MG63 (cell line): ENCODE data around the gene ARHGEF7. TPM values are rescaled to one million over a fixed set of nuclear protein-coding genes. Genes with fewer than 3 reads are reported as not detected.
"Not testable (repeated sequence)": the region's sequence is repeated elsewhere in the genome, so short reads cannot be mapped to it uniquely, and the experiment has no call there.

ENCODE experiments used
- DNase-seq: peaks from one replicate; pipeline ENCODE4 v3.0.0-alpha.2; 2020
- H3K27me3 ChIP-seq: fragments of 250-450 bp; sonication (Bioruptor Pico); 2 replicates; pipeline ENCODE4 v1.5.1; 2020; ENCODE audit warnings: mild to moderate bottlenecking, moderate library complexity
- H3K36me3 ChIP-seq: fragments of 250-450 bp; sonication (Bioruptor Pico); 2 replicates; pipeline ENCODE4 v1.5.1; 2020; ENCODE audit warnings: mild to moderate bottlenecking, moderate library complexity
- H3K4me3 ChIP-seq: fragments of 250-450 bp; sonication (Bioruptor Pico); 2 replicates; pipeline ENCODE4 v1.5.1; 2020; ENCODE audit warnings: mild to moderate bottlenecking, moderate library complexity
- H3K9me3 ChIP-seq: fragments of 250-450 bp; sonication (Bioruptor Pico); 2 replicates; pipeline ENCODE4 v1.5.1; 2020; ENCODE audit warnings: mild to moderate bottlenecking, moderate library complexity
- total RNA-seq: library from RNA; depleted of rRNA; stranded (reverse); fragments of >200 nt; shearing (Covaris generic); gene quantifications from 2 replicates; pipeline ENCODE4 v1.2.3, GENCODE V29; 2014; ENCODE audit warnings: low replicate concordance; rRNA removed

Gene ARHGEF7, protein sequence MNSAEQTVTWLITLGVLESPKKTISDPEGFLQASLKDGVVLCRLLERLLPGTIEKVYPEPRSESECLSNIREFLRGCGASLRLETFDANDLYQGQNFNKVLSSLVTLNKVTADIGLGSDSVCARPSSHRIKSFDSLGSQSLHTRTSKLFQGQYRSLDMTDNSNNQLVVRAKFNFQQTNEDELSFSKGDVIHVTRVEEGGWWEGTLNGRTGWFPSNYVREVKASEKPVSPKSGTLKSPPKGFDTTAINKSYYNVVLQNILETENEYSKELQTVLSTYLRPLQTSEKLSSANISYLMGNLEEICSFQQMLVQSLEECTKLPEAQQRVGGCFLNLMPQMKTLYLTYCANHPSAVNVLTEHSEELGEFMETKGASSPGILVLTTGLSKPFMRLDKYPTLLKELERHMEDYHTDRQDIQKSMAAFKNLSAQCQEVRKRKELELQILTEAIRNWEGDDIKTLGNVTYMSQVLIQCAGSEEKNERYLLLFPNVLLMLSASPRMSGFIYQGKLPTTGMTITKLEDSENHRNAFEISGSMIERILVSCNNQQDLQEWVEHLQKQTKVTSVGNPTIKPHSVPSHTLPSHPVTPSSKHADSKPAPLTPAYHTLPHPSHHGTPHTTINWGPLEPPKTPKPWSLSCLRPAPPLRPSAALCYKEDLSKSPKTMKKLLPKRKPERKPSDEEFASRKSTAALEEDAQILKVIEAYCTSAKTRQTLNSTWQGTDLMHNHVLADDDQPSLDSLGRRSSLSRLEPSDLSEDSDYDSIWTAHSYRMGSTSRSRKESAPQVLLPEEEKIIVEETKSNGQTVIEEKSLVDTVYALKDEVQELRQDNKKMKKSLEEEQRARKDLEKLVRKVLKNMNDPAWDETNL
- total RNA-seq = 9.7 and 11.4 TPM in 2 replicates

DNA sequence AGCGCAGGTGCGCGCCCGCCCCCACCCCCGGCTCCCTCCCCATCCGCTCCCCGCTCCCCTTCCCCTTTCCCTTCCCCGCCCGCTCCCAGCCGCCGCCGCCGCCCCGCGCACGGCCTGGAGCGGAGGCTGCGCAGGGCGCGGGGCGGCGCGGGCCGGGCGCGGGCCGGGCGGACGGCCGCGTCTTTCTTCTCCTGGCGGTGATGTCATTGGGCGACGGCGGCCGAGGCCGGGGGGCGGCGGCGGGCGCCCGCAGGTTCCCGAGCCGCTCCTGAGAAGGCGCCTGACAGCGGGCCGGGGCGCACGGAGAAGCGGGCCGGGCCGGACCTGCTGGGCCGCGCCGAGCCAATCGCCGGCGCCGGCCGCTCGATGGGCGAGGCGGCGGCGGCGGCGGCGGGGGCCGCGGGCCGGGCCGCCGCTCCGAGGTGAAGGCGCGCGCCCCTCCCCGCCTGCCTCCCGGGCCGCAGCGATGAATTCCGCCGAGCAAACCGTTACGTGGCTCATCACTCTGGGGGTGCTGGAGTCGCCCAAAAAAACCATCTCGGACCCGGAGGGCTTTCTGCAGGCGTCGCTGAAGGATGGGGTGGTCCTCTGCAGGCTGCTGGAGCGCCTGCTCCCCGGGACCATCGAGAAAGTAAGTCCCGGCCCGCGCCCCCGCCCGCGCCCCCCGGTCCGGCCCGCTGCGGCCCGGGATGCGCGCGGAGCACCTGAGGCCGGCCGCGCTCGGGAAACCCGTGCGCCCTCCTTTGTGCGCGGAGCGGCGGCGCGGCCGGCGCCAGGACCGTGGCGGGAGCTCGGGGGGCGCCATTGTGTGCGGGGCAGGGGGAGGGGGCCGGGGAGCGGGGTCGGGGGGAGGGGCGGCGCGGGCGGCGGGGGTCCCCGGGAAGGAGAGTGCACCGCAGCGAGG is at the start of gene ARHGEF7:
Gene ARHGEF7 (plus strand): TSS at position 250 of the 904 bp plus-strand sequence. CDS start 217 bp downstream, at position 467.
- no peaks in the 10 kb centered on the region for H3K9me3 ChIP-seq
- peak within 1 kb of the TSS; percentile 27 for H3K4me3 ChIP-seq
- DNase-seq = no peak
- H3K27me3 ChIP-seq = peaks cover 33% of the 10 kb centered on the region
- no peaks in the 10 kb centered on the region for H3K36me3 ChIP-seq

DNA sequence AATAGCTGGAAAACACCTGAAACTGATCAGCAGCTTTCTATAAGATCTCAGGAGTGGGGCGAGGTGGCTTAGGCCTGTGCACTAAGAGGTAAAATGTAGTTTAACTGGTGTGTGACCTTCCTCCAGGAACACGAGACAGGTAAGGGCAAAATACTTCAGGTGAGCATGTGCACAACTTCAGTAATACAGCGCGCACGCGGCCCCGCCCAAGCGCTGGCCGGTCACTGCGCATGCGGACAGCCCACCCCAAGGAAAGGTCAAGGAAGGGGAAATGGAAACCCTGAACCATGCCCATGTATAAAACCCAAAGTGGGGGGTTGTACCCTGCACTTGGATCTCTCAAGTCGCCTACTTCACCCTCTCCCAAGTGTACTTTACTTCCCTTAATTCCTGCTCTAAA is 49.4 kb upstream of the ARHGEF7 start:
- Histone ChIP-seq H3K36me3 (no peaks in the 10 kb centered on the region), H3K4me3 (no peak overlapping the region), H3K27me3 (no peaks in the 10 kb centered on the region; the same call in 1 of the 2 replicates), H3K9me3 (no peaks in the 10 kb centered on the region)
- DNase-seq = no peak

DNA sequence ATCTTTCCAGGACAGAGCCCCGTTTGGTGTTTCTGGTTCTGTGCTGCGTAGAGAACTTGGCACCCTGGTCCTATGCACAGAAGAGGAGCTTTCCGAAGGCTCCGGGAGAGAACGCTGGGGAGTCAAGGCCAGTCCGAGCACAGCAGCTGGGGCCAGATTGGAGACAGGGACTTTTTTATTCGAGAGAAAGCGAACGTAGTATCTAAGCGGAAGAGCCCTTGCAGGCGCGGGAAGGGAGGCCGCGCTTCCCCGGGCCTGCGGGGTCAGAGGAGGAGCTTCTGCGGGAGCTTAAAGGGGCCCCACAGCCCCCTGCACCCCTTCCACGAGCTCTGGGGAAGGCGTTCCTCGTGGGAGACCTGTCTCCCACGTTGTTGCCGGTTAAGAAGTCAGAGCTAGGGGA is 48.6 kb upstream of the ARHGEF7 start:
- DNase-seq = no peak
- Histone ChIP-seq H3K27me3 (no peaks in the 10 kb centered on the region; the same call in 1 of the 2 replicates), H3K36me3 (no peaks in the 10 kb centered on the region), H3K9me3 (no peaks in the 10 kb centered on the region), H3K4me3 (no peak overlapping the region)

DNA sequence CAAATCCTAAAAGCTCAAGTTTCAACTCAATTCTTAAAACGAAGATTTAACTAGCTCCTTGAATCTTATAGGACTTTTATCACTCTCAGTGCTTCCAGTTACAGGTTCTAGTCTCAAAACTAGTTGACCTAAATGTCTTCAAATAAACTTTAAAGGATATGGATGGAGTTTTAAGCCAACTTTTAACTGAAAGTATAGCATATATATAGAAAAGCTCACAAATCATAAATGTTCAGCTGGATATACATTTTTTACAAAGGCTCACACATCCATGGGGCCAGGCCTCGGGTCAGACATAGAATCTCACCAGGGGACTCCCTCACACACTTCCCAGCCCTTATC is 47.1 kb upstream of the ARHGEF7 start:
- Histone ChIP-seq H3K27me3 (no peaks in the 10 kb centered on the region; the same call in 1 of the 2 replicates), H3K4me3 (no peak overlapping the region; the same call in 1 of the 2 replicates), H3K36me3 (no peaks in the 10 kb centered on the region), H3K9me3 (peaks cover 4% of the 10 kb centered on the region; the same call in 1 of the 2 replicates)
- DNase-seq = no peak

DNA sequence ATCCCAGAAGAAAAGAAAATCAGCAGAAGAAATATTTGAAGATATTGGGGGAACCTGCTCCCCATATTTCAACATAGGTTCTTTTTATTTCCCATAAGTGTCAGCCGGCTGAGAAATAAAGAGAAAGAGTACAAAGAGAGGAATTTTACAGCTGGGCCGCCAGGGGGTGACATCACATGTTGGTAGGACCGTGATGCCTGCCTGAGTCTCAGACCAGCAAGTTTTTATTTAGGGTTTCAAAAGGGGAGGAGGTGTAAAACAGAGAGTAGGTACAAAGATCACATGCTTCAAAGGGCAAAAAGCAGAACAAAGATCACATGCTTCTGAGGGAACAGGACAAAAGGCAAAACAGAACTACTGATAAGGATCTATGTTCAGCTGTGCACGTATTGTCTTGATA is 44.0 kb upstream of the ARHGEF7 start:
- not testable (repeated sequence) for H3K36me3 ChIP-seq, H3K27me3 ChIP-seq, DNase-seq, H3K4me3 ChIP-seq
- peaks cover 17% of the 10 kb centered on the region; the same call in 1 of the 2 replicates for H3K9me3 ChIP-seq

DNA sequence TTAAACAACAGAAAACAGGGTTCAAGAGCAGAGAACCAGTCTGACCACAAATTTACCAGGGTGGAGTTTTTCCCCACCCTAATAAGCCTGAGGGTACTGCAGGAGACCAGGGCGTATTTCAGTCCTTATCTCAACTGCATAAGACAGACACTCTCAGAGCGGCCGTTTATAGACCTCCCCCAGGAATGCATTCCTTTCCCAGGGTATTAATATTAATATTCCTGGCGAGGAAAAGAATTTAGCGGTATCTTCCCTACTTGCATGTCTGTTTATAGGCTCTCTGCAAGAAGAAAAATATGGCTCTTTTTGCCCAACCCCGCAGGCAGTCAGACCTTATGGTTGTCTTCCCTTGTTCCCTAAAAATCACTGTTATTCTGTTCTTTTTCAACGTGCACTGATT is 43.6 kb upstream of the ARHGEF7 start:
- H3K9me3 ChIP-seq = peaks cover 17% of the 10 kb centered on the region; the same call in 1 of the 2 replicates
- not testable (repeated sequence) for DNase-seq, H3K4me3 ChIP-seq, H3K36me3 ChIP-seq, H3K27me3 ChIP-seq

DNA sequence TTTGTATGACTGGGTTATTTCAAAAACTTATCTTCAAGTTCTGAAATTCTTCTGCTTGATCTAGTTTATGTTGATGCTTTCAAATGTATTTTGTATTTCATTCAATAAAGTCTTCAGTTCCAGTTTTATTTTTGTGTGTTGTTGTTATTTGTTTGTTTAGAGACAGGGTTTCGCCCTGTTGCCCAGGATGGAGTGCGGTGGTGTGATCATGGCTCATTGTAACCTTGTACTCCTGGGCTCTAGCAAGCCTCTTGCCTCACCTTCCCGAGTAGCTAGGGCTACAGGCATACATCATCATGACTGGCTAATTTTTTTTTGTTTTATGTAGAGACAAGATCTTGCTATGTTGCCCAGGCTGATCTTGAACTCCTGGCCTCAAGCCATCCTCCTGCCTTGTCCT is 40.3 kb upstream of the ARHGEF7 start:
- Histone ChIP-seq H3K27me3 (no peaks in the 10 kb centered on the region), H3K36me3 (no peaks in the 10 kb centered on the region), H3K4me3 (no peak overlapping the region), H3K9me3 (peaks cover 17% of the 10 kb centered on the region; the same call in 1 of the 2 replicates)
- no peak for DNase-seq

DNA sequence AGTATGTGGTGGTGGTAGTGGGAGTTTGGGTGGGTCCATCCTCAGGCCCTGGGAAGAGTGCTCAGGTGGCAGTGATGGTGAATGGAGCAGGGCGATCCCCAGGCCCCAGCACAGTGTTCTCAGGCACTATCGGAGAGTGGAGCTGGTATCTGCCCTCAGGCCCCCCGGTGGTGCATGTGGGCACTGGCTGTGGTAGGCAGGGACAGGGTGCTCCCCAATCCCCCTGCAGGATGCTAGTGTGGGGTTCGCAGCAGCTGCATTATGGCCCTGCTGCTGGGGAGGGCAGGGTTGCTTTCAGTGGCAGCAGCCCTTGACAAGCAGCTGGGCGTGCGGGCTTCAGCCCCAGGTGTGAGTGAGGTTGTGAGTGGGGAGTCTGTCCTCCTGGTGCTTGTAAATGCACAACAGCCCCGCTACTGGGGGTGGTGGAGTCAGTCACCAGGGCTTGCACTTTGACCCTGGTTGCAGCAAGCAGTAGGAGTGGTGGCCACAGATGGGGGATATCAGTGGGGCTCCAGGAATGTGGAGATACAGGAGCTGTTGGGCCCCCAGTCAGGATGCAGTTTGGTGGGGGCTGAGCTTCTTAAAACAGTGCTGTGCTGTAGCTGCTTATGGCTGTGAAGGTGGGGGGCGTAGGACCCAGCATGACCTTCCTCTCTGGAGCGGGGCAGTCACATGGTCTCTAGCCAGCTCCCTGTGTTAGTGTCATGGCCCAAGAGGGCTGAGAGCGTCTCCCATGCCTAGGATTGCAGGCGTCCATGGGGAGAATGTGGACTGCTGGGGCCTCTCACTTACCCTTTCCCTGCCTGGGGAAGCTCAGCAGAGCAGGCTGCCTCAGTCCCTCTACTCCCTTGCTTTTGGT is 38.7 kb upstream of the ARHGEF7 start:
- Histone ChIP-seq H3K27me3 (no peaks in the 10 kb centered on the region), H3K4me3 (no peak overlapping the region), H3K36me3 (no peaks in the 10 kb centered on the region), H3K9me3 (peaks cover 17% of the 10 kb centered on the region; the same call in 1 of the 2 replicates)
- DNase-seq = no peak

DNA sequence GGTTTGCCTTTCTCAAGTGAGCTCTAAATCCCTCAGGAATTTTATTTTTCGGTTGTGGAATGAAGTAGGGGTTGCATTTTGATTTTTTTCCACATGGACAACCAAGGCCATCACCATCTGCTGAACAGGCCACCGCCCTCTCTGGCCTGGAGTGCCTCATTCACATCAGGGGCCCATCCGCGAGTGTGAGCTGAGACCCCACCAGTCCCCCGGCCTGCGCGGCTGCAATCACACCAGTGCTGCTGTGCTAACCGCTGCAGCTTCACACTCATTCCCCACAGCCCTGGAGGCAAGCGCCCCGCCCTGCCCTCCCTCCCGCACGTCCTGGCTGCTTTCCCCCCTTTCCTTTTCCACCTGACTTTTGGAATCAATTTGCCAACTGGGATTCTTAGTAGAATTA is 35.7 kb upstream of the ARHGEF7 start:
- H3K36me3 ChIP-seq = no peaks in the 10 kb centered on the region
- H3K27me3 ChIP-seq = no peaks in the 10 kb centered on the region
- H3K4me3 ChIP-seq = no peak overlapping the region
- no peaks in the 10 kb centered on the region; the same call in 1 of the 2 replicates for H3K9me3 ChIP-seq
- DNase-seq = no peak

DNA sequence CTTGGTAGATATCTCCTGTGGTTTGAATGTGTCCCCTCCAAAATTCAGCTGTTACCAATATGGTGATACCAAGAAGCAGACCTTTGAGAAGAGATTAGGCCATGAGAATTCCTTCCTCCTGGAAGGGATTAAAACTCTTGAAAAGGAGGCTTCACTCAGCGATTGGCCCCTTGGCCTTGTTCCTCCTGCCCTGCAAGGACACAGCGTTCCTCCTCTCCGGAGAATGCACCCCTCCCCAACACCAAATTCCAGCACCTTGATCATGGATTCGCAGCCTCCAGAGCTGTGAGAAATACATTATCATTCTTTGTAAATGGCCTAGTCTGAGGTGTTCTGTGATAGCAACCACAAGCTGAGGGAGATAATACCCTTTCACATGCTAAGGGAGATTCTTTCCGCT is 34.5 kb upstream of the ARHGEF7 start:
- no peak for DNase-seq
- Histone ChIP-seq H3K4me3 (no peak overlapping the region), H3K27me3 (no peaks in the 10 kb centered on the region), H3K36me3 (no peaks in the 10 kb centered on the region), H3K9me3 (no peaks in the 10 kb centered on the region)

DNA sequence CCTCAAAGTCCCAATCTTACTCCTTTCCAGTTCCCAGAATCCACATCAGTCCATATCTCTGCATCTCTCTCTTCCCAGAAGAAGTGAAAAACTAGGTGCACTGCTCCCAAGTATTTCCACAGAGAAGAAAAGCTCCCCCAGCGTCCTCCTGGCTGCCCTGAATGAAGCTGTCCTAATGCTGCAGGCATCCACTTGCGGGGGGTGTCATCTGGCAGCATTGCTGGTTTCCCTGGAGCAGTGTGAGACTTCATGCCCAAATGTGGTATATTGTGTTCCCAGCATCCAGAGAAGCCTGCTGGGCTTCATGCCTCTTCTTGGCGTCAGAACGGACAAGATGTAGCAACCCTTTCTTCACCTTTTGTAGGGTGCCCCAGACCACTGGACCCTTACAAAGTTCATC is 32.9 kb upstream of the ARHGEF7 start:
- H3K4me3 ChIP-seq = no peak overlapping the region
- no peaks in the 10 kb centered on the region for H3K9me3 ChIP-seq
- no peaks in the 10 kb centered on the region for H3K27me3 ChIP-seq
- no peaks in the 10 kb centered on the region for H3K36me3 ChIP-seq
- DNase-seq = no peak

DNA sequence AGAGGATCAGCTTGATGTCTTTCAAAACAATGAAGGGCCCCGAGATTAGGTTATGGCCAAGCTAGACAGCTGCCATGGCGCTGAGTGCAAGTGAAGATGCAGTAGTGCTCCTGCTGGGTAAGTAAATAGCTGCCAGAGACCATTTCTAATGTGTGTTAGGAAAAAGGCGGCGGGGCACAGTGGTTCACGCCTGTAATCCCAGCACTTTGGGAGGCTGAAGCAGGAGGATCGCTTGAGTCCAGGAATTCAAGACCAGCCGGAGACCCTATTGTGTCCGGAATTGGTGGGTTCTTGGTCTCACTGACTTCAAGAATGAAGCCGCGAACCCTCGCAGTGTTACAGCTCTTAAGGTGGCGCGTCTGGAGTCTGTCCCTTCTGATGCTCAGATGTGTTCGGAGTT is 32.3 kb upstream of the ARHGEF7 start:
- H3K4me3 ChIP-seq, H3K36me3 ChIP-seq, H3K27me3 ChIP-seq, H3K9me3 ChIP-seq, DNase-seq: not testable (repeated sequence)

DNA sequence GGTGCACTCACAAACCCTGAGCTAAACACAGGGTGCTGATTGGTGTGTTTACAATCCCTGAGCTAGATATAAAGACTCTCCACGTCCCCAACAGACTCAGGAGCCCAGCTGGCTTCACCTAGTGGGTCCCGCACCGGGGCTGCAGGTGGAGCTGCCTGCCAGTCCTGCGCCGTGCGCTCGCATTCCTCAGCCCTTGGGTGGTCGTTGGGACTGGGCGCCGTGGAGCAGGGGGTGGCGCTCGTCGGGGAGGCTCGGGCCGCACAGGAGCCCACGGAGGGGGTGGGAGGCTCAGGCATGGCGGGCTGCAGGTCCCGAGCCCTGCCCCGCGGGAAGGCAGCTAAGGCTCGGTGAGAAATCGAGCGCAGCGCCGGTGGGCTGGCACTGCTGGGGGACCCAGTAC is 31.4 kb upstream of the ARHGEF7 start:
- not testable (repeated sequence) for H3K9me3 ChIP-seq, H3K36me3 ChIP-seq, H3K4me3 ChIP-seq, H3K27me3 ChIP-seq, DNase-seq

DNA sequence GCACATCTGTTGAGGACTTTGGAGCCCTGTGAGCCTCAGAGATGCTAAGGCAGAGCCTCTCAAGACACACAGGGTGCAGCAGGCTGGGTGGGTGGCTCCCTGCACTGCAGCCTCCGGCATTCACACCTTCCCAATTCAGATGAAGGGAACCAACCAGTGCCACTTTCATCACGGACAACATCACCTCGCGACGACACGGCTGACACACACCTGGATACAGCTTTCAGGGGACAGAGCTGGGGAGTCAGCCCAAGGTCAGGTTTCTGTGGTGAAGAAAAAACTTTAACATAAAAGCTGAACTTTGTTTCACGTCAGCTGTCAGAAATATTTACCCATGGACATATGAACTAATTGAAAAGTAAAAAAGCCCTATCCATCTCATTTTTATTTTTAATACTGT is 24.9 kb upstream of the ARHGEF7 start:
- H3K27me3 ChIP-seq = peaks cover 10% of the 10 kb centered on the region
- H3K36me3 ChIP-seq = no peaks in the 10 kb centered on the region
- no peak for DNase-seq
- H3K4me3 ChIP-seq = no peak overlapping the region
- no peaks in the 10 kb centered on the region for H3K9me3 ChIP-seq

DNA sequence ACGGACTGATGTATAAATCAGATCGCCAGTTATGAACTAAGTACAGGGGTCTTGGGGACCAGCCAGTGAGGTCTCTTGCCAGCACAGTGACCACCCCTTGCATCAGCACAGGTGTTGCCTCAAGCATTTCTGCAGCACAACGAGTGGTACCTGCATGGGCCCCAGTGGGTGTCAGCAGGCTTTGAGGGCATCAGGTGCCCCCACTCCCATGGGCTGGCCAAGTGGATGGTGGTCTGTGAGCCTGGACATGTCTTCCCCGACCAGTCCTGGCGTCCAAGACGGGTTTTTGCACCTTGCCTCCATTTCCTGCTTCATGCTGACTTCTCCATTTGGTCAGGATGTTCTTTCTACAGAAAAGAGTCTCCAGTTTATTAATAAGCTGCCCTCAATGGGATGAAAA is 22.4 kb upstream of the ARHGEF7 start:
- Histone ChIP-seq H3K4me3 (no peak overlapping the region), H3K9me3 (no peaks in the 10 kb centered on the region), H3K27me3 (peaks cover 32% of the 10 kb centered on the region), H3K36me3 (no peaks in the 10 kb centered on the region)
- no peak for DNase-seq

DNA sequence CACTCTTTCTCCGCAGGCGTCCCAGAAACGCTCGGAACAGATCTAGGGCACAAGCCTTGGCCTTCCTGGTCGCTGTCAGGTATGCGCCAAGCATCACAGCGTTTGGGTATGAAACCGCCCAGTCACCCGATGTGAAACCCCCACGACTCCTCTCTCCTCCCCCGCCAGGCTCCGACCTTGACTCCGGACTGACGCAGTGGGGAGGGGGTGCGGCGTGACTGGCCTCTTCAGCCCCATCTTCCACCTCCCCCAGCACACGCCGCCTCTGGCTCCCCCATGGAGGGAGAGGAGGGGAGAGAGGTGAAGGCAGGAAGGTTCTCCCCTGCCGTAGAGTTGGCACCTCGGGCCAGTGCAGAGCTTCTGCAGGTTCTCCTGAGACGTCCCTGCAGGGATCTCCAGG is 22.0 kb upstream of the ARHGEF7 start:
- Histone ChIP-seq H3K4me3 (no peak overlapping the region), H3K27me3 (peaks cover 32% of the 10 kb centered on the region), H3K36me3 (no peaks in the 10 kb centered on the region), H3K9me3 (no peaks in the 10 kb centered on the region)
- DNase-seq = no peak
